ENCODE measurements around the gene CLNK. TPM values are rescaled to one million over a fixed set of nuclear protein-coding genes. Genes with fewer than 3 reads are reported as not detected.

Gene CLNK
- total and polyA plus RNA-seq, 2 of the 8 experiments (the other 6 are each of a cell fraction or from before 2014, with no cell fraction given) = not detected

GRCh38 chr4:10694828-10695209 is 10.3 kb upstream of the CLNK start:
- no peak for FAIRE-seq
- no peak overlapping the region for H2BK5ac ChIP-seq (ENCODE audit: low read depth, low read length)
- H2BK12ac ChIP-seq (ENCODE audit: low read depth, low read length) = no peak overlapping the region
- H3K23ac ChIP-seq (ENCODE audit: insufficient read length) = no peak overlapping the region
- no peaks in the 10 kb centered on the region for H3K27me3 ChIP-seq (replicated peaks in 1 of 4; ENCODE audit: control insufficient read depth in 3 of 4, extremely low read depth in 1 of 4, insufficient read depth in 3 of 4, low read length in 3 of 4)
- H3K79me1 ChIP-seq (ENCODE audit: low read depth, low read length) = no peaks in the 10 kb centered on the region
- H3K4me1 ChIP-seq (replicated peaks in 1 of 4; ENCODE audit: control insufficient read depth in 3 of 4, insufficient read depth in 4 of 4, low read length in 3 of 4) = no peaks in the 10 kb centered on the region
- H3K4ac ChIP-seq (replicated peaks; ENCODE audit: insufficient read length, low read depth, low read length) = no peak overlapping the region
- H2BK20ac ChIP-seq (ENCODE audit: low read length) = no peak overlapping the region
- ChIA-PET CTCF (ENCODE audit: partially characterized antibody) (interaction anchor here (1.8 kb wide), 1 partner anchor 15 kb away, joined by 3 read pairs; no protein-coding TSS in a partner anchor), POLR2A (ENCODE audit: partially characterized antibody) (no interaction called here)
- H3K14ac ChIP-seq (ENCODE audit: insufficient read length) = no peak overlapping the region
- no peak overlapping the region for H3K4me3 ChIP-seq (ENCODE audit: extremely low read depth in 1 of 4, insufficient read depth in 2 of 4, low read depth in 3 of 4, low read length in 4 of 4)
- H3K9me3 ChIP-seq (ENCODE audit: insufficient read depth in 2 of 2, low read depth in 1 of 2, low read length in 1 of 2) = no peaks in the 10 kb centered on the region
- no peak overlapping the region for H3K56ac ChIP-seq (replicated peaks; ENCODE audit: insufficient read length, low read depth, low read length)
- H4K8ac ChIP-seq (ENCODE audit: extremely low read depth, insufficient read depth, low read length) = no peak overlapping the region
- no peak overlapping the region for H4K91ac ChIP-seq (replicated peaks; ENCODE audit: insufficient read length, low read length)
- no peak overlapping the region for H3K27ac ChIP-seq (ENCODE audit: low read depth, low read length)
- no peaks in the 10 kb centered on the region for H4K20me1 ChIP-seq (replicated peaks in 1 of 2; ENCODE audit: control insufficient read depth in 1 of 2, insufficient read depth in 2 of 2, low read length in 2 of 2)
- H3K23me2 ChIP-seq (ENCODE audit: low read depth, low read length) = no peaks in the 10 kb centered on the region; the same call in 1 of the 2 replicates
- no peak overlapping the region for H2AFZ ChIP-seq (ENCODE audit: low read length)
- H3K4me2 ChIP-seq (ENCODE audit: insufficient read depth in 1 of 2, low read depth in 2 of 2, low read length in 2 of 2) = no peak overlapping the region
- no peak overlapping the region for H2AK5ac ChIP-seq (ENCODE audit: low read depth, low read length)
- no peaks in the 10 kb centered on the region for H3K79me2 ChIP-seq (ENCODE audit: control insufficient read depth in 1 of 2, insufficient read depth in 2 of 2, low read length in 2 of 2)
- no peak for DNase-seq (ENCODE audit: low read depth in 1 of 2, low spot score in 2 of 2)
- WGBS, 2 experiments (ENCODE audit: extremely low coverage in 1 of 2, insufficient coverage in 1 of 2, insufficient read length in 1 of 2, insufficient replicate concordance in 2 of 2, low coverage in 1 of 2, low lambda C conversion rate in 2 of 2, missing lambda C conversion rate in 1 of 2) = 92% methylated on average over 1 of the region's 1 CpG; no CpG with 5 or more reads in 1 of the 2 experiments
- no peak overlapping the region for H2BK120ac ChIP-seq (replicated peaks; ENCODE audit: low read depth, low read length)
- no peak overlapping the region for H3K9ac ChIP-seq (replicated peaks in 1 of 4; ENCODE audit: extremely low read depth in 1 of 4, low read depth in 3 of 4, low read length in 3 of 4)
- no peaks in the 10 kb centered on the region; a peak in 1 of 8 replicates for H3K36me3 ChIP-seq (ENCODE audit: control insufficient read depth in 2 of 4, insufficient read depth in 4 of 4, low read length in 3 of 4)
- H2BK15ac ChIP-seq (ENCODE audit: low read length) = no peak overlapping the region
- H3K18ac ChIP-seq (ENCODE audit: extremely low read depth, low read length) = no peak overlapping the region
- no peak overlapping the region for H4K5ac ChIP-seq (ENCODE audit: insufficient read length, low read depth, low read length)
- TF ChIP-seq EGR1 (IDR thresholded peaks at IDR 0.05; ENCODE audit: borderline replicate concordance, low read depth, low read length) (no peak), CTCF (IDR thresholded peaks at IDR 0.05; ENCODE audit: control extremely low read depth in 1 of 3, insufficient read depth in 1 of 3, low read depth in 1 of 3, low read length in 3 of 3) (no peak), BACH1 (IDR thresholded peaks at IDR 0.05; ENCODE audit: low read length) (no peak), TAF1 (IDR thresholded peaks at IDR 0.05; ENCODE audit: low read depth, low read length) (no peak)
